ENCODE data around the gene SLC6A3.

Gene SLC6A3

DNA sequence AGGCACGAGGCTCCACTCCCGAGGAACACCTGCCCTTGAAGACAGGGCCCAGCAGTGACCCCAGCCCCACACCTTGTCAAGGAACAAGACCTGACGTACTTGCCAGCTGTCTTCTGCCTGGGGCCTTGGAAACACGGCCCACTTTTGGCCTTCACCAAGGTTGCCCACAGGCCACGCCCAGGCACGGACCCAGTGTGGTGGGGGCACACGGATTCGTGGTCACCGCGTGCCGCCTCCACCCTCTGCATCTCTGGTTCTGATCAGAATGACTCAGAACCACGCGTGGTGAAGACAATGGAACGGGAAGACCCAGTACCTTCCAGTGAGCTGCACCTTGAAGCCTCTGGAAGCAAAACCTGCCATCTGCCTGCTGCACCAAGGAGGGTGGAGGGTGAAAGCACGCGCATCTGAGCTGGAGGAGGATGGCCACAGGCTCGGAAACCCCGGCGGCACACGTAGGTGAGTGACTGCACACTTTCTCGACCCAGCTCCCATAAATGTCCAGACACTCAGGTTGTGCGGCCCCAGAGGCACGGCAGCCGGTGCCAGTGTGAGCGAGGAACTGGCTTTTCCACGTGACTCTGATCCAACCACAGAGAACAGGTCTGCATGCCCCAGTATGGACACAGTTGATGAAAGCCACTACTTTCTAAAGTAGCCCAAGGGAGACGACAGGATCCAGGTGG lies 42.0 kb upstream of the SLC6A3 start:
- TF ChIP-seq, protein P1, sequence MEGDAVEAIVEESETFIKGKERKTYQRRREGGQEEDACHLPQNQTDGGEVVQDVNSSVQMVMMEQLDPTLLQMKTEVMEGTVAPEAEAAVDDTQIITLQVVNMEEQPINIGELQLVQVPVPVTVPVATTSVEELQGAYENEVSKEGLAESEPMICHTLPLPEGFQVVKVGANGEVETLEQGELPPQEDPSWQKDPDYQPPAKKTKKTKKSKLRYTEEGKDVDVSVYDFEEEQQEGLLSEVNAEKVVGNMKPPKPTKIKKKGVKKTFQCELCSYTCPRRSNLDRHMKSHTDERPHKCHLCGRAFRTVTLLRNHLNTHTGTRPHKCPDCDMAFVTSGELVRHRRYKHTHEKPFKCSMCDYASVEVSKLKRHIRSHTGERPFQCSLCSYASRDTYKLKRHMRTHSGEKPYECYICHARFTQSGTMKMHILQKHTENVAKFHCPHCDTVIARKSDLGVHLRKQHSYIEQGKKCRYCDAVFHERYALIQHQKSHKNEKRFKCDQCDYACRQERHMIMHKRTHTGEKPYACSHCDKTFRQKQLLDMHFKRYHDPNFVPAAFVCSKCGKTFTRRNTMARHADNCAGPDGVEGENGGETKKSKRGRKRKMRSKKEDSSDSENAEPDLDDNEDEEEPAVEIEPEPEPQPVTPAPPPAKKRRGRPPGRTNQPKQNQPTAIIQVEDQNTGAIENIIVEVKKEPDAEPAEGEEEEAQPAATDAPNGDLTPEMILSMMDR (IDR thresholded peaks at IDR 0.05; ENCODE audit: low read depth, low read length) = no peak
- no peak for DNase-seq (ENCODE audit: extremely low read depth, low read depth)

DNA sequence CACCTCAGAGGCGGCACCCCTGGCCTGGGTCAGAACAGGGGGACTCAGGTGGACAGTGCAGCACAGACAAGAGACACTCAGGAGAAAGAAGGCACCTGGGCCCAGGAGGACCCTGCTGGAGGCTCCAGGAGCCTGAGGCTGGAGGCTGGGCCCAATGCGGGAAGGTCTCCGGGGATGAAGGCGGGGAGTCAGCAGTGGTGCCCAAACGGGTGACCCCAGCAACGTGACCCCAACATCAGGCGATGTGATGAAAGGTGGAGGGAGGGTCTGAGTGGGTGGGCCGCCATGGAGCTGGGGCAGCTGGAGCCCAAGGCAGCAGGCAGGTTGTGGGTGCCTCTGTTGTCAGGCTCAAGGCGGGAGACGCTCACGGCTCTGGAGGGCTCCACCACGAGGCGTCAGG lies 41.0 kb upstream of the SLC6A3 start:
- TF ChIP-seq, protein P1 (IDR thresholded peaks at IDR 0.05; ENCODE audit: low read depth, low read length) = no peak
- no peak for DNase-seq (ENCODE audit: extremely low read depth, low read depth)

DNA sequence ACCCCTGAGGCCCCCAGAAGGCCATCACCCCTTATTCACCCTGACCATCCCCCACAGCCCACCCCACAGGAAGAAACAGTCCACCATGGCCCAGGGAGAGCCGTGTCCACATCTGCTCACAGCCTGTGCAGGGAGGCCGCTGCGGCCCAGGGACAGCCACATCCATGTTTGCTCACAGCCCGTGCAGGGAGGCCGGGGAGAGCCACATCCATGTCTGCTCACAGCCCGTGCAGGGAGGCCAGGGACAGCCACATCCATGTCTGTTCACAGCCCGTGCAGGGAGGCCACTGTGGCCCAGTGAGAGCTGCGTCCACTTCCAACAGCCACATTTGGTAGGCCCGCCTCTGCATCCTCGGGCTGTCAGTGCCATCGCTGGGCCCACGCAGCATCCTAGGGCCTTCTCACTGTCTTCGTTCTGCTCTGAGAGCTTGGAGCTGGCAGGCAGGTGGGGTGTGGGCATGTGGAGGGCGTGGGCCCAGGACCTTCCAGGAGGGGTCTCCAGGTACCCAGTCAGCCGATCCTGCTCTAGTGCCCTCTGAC lies 40.4 kb upstream of the SLC6A3 start:
- TF ChIP-seq, protein P1 (IDR thresholded peaks at IDR 0.05; ENCODE audit: low read depth, low read length) = no peak
- DNase-seq (ENCODE audit: extremely low read depth, low read depth) = no peak

DNA sequence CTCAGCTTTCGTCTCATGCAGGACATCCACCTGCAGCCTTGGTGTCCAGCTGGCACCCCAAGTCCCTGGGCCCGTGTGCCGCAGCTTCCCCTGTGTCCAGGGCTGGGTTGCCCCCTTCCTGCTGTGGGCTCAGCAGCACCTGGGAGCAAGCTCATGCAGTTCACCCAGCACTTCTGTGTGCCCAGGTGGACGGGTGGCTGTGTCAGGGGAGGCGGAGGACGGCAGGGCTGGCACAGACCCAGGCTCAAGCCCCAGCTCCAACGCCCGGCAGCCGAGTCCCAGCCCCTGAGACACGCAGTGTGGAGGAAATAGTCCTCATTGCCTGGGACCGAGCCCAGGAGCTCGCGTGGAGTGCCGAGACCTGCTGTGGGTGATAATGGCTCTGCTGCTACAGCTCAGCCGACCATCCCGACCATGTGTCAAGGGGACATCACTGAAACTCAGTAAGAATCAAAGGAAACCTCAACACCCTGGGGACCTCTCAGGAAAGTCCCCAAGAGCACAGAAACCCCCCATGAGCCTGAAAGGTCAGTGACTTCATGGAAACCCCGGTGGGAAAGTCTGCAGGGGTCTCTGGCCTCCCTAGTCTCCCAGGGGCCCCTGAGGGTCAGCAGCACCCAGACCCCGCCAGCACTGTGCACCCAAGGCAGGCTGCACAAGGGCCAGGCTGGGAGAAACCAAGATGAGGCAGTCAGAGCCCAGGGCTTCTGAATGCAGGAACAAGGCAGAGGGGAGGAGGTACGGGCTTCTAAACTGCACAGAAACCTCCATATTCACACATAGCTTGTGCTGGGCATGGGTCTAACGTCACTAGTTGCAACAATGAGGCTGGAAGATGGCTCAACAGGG lies 39.7 kb upstream of the SLC6A3 start:
- TF ChIP-seq, protein P1 (IDR thresholded peaks at IDR 0.05; ENCODE audit: low read depth, low read length) = no peak
- DNase-seq (ENCODE audit: extremely low read depth, low read depth) = no peak

DNA sequence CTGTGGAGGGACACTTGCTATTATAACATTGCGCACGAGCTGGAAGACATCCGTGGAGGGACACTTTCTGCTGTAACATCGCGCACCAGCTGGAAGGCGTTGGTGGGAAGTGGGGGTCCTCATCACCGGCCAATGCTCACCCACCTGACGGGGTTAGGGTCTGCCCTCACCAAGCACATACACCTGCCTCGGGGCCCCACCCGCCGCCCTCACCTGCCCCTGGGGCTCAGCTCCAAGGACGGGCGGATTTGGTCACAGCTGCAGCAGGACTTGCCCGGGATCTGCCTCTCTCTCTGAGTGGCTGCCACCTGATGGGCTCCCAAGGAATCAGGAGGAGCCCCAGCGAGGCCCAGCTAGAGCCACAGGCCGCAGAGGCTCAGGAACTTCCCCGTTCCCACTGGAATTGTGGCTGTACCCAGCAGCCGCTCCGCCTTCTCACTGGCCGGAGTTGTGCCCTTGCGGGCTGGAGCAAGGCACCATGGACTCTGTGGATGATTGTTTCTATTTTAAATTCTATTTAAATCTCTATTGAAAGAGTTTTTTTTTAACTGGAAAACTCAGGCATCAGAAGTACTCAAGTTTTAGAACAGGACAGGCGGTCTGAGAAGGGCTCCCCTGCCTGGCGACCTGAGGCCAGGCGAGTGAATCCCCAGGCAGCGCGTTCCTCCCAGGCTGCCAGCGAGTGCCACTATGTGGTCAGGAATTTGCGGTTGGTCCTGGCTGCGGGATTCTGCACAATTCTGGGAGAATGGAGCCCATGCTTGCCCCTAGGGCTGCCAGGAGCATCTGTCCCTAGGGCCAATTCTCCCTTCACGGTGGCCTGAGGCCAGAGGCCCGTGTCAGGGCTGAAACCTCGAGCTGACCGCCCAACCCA lies 38.9 kb upstream of the SLC6A3 start:
- TF ChIP-seq, protein P1 (IDR thresholded peaks at IDR 0.05; ENCODE audit: low read depth, low read length) = no peak
- no peak for DNase-seq (ENCODE audit: extremely low read depth, low read depth)

DNA sequence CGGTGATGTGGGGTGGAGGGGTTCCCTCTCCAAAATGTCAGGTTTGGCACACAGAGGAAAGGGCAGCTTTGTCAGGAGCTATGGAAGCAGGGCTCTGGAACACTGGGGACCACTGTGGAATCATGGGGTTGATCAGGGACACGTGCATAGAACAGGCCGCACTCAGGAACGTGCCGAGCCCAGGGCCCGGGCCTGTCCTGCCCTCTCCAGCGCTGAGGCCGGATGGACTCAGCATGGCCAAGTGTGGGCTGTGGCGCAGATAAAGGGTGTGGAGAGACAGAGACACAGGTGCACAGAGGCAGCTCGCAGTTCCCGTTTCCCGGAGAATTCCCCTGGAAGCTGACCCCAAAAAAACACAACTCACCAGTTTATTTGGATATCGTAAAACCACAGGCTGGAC lies 37.8 kb upstream of the SLC6A3 start:
- no peak for DNase-seq (ENCODE audit: extremely low read depth, low read depth)
- TF ChIP-seq, protein P1 (IDR thresholded peaks at IDR 0.05; ENCODE audit: low read depth, low read length) = no peak

Measured in AG09319 (cell line).